GM21381 (cell line): ENCODE data around the gene FEZ2.
"Not testable (repeated sequence)": the region's sequence is repeated elsewhere in the genome, so short reads cannot be mapped to it uniquely, and the experiment has no call there.

Experiments
- ATAC-seq: cut with Tn5 transposase; IDR thresholded peaks from one replicate; pipeline ENCODE4 v1.9.1; 2021; ENCODE audit warnings: mild to moderate bottlenecking, moderate library complexity; ENCODE audit not compliant: unreplicated experiment

FEZ2 gene

GRCh38 chr2:36597532-36598377, at the start of gene FEZ2:
Gene FEZ2 (minus strand): TSS chr2:36598168. CDS start chr2:36598142, 26 bp downstream.
- ATAC-seq = peak; percentile 99

GRCh38 chr2:36634981-36635597, 37.1 kb upstream of the FEZ2 start:
- ATAC-seq = no peak

GRCh38 chr2:36633470-36634092, 35.6 kb upstream of the FEZ2 start:
- ATAC-seq = no peak

GRCh38 chr2:36626756-36627155, 28.8 kb upstream of the FEZ2 start:
- no peak for ATAC-seq

- no peak for ATAC-seq
Observed at GRCh38 chr2:36626071-36626470, 28.1 kb upstream of the FEZ2 start.

GRCh38 chr2:36625304-36625703, 27.3 kb upstream of the FEZ2 start:
- no peak for ATAC-seq

- ATAC-seq = no peak
Observed at GRCh38 chr2:36620321-36620720, 22.4 kb upstream of the FEZ2 start.

GRCh38 chr2:36618381-36618780, 20.4 kb upstream of the FEZ2 start:
- ATAC-seq = peak; percentile 97

- no peak for ATAC-seq
Observed at GRCh38 chr2:36616947-36617346, 19.0 kb upstream of the FEZ2 start.

GRCh38 chr2:36615222-36615621, 17.3 kb upstream of the FEZ2 start:
- no peak for ATAC-seq

GRCh38 chr2:36613801-36614200, 15.8 kb upstream of the FEZ2 start:
- ATAC-seq = no peak

GRCh38 chr2:36611316-36611990, 13.5 kb upstream of the FEZ2 start:
- no peak for ATAC-seq

GRCh38 chr2:36609507-36609906, 11.5 kb upstream of the FEZ2 start:
- ATAC-seq = no peak

GRCh38 chr2:36607947-36608346, 10.0 kb upstream of the FEZ2 start:
- ATAC-seq = no peak

GRCh38 chr2:36606925-36607324, 9.0 kb upstream of the FEZ2 start:
- ATAC-seq = no peak

- ATAC-seq = no peak
Observed at GRCh38 chr2:36605273-36605672, 7.3 kb upstream of the FEZ2 start.

GRCh38 chr2:36603629-36604028, 5.7 kb upstream of the FEZ2 start:
- not testable (repeated sequence) for ATAC-seq

GRCh38 chr2:36597003-36597531, 901 bp downstream of the FEZ2 start:
- ATAC-seq = no peak

GRCh38 chr2:36596397-36596796, 1.6 kb downstream of the FEZ2 start:
- no peak for ATAC-seq

- ATAC-seq = no peak
Observed at GRCh38 chr2:36594849-36595248, 3.1 kb downstream of the FEZ2 start.

- no peak for ATAC-seq
Observed at GRCh38 chr2:36589230-36589630, 8.7 kb downstream of the FEZ2 start.
